IMR-90 (cell line): ENCODE measurements around the gene CDK6.

Experiments used
- BHLHE40 ChIP-seq: fragments of 150-350 bp; IDR thresholded peaks from 2 replicates; pipeline ENCODE4 v1.6.1; 2016; ENCODE audit warnings: mild to moderate bottlenecking, low read depth, low read length
- CHD1 ChIP-seq: IDR thresholded peaks from 2 replicates; pipeline ENCODE4 v1.6.1; 2012; ENCODE audit warnings: low read depth, low read length, improper control_type of control experiment
- CTCF ChIP-seq: conservative IDR thresholded peaks from 2 replicates; pipeline ENCODE4 v1.5.1; 2012; ENCODE audit warnings: mild to moderate bottlenecking, low read depth, low read length, improper control_type of control experiment
- ELK1 ChIP-seq: fragments of 150-350 bp; IDR thresholded peaks from 2 replicates; pipeline ENCODE4 v1.6.1; 2016; ENCODE audit warnings: low read depth, mild to moderate bottlenecking, low read length, moderate library complexity, borderline replicate concordance
- FOS ChIP-seq: fragments of 150-350 bp; IDR thresholded peaks from 2 replicates; pipeline ENCODE4 v1.6.1; 2016; ENCODE audit warnings: low read depth, low read length
- POLR2A ChIP-seq: IDR thresholded peaks from 2 replicates; pipeline ENCODE4 v1.6.1; 2012; ENCODE audit warnings: mild to moderate bottlenecking, low read depth, low read length
- RAD21 ChIP-seq: IDR thresholded peaks from 2 replicates; pipeline ENCODE4 v1.6.1; 2012; ENCODE audit warnings: low read length, improper control_type of control experiment
- RFX5 ChIP-seq: IDR thresholded peaks from 2 replicates; pipeline ENCODE4 v1.8.0; 2012; ENCODE audit warnings: low read depth, mild to moderate bottlenecking, low read length, moderate library complexity

- no peak for TF ChIP-seq CTCF
- no peak for TF ChIP-seq BHLHE40
- no peak for TF ChIP-seq POLR2A
- TF ChIP-seq RFX5, result no peak
- no peak for TF ChIP-seq CHD1
- no peak for TF ChIP-seq ELK1
- no peak for TF ChIP-seq FOS
- no peak for TF ChIP-seq RAD21
Measured at GRCh38 chr7:92631067-92631849, 205.1 kb downstream of the CDK6 start.
